Measurements from ENCODE around the gene DISC1.

Gene DISC1

GRCh38 chr1:232057217-232057895, 430.8 kb downstream of the DISC1 start:
- no peak for DNase-seq (ENCODE audit: insufficient read length, low spot score)
- TF ChIP-seq, protein P1, sequence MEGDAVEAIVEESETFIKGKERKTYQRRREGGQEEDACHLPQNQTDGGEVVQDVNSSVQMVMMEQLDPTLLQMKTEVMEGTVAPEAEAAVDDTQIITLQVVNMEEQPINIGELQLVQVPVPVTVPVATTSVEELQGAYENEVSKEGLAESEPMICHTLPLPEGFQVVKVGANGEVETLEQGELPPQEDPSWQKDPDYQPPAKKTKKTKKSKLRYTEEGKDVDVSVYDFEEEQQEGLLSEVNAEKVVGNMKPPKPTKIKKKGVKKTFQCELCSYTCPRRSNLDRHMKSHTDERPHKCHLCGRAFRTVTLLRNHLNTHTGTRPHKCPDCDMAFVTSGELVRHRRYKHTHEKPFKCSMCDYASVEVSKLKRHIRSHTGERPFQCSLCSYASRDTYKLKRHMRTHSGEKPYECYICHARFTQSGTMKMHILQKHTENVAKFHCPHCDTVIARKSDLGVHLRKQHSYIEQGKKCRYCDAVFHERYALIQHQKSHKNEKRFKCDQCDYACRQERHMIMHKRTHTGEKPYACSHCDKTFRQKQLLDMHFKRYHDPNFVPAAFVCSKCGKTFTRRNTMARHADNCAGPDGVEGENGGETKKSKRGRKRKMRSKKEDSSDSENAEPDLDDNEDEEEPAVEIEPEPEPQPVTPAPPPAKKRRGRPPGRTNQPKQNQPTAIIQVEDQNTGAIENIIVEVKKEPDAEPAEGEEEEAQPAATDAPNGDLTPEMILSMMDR (IDR thresholded peaks at IDR 0.05; ENCODE audit: insufficient read depth, missing control alignments): peak; percentile 37
- peak; percentile 70 for FAIRE-seq

DNA sequence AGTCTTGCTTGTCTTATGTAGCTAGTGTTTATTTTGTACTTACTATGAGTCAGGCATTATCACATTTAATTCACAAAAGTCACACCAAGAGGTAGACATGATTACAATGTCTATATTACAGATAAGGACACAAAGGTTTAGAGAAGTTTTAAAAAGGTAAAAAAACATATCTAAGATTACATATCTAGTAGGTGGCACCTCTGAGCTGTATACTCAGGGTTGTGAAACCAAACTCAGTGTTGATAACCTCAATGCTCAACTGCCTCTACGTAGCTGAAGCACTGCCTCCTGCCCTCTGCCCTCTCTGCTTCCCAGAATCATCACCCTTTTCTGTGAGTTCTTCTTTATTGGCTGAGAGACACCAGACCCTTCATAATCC, 431.3 kb downstream of the DISC1 start:
- DNase-seq (ENCODE audit: insufficient read length, low spot score) (no peak), FAIRE-seq (peak; percentile 32)
- TF ChIP-seq, protein P1 (IDR thresholded peaks at IDR 0.05; ENCODE audit: insufficient read depth, missing control alignments): no peak

- DNase-seq (ENCODE audit: insufficient read length, low spot score): no peak
- TF ChIP-seq, protein P1 (IDR thresholded peaks at IDR 0.05; ENCODE audit: insufficient read depth, missing control alignments): no peak
- no peak for FAIRE-seq
These were observed 433.3 kb downstream of the DISC1 start for GRCh38 chr1:232059726-232060374.

DNA sequence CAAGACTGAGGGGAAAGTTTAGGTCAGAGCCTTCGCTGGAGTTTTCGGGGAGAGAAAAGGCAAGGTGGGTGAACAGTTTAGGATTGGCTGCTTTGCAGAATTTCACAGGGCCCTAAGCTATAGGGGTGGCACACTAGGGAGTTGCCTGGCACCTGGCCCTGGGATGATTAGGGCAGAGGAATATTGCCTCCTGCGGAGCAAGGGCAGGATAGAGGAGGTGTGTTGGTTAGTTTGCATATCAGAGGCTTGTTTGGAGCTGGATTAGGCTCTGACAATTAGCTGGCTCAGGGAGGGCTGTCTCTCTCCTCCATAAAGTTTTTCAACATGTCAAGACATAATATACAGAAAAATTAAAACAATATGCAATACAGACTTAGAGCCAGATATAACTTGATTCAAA, 436.4 kb downstream of the DISC1 start:
- DNase-seq (ENCODE audit: insufficient read length, low spot score) (no peak), FAIRE-seq (no peak)
- TF ChIP-seq, protein P1 (IDR thresholded peaks at IDR 0.05; ENCODE audit: insufficient read depth, missing control alignments): no peak

DNA sequence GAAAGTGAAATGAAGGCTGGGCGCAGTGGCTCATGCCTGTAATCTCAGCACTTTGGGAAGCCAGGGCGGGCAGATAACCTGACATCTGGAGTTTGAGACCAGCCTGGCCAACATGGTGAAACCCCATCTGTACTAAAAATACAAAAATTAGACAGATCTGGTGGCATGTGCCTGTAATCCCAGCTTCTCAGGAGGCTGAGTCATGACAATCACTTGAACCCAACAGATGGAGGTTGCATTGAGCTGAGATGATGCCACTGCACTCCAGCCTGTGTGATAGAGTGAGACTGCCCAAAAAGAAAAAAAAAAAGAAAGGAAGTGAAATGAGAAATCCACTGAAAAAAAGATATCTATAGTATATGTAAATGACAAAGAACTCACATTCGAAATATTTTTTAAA, 439.9 kb downstream of the DISC1 start:
- TF ChIP-seq, protein P1 (IDR thresholded peaks at IDR 0.05; ENCODE audit: insufficient read depth, missing control alignments): no peak
- no peak for FAIRE-seq
- no peak for DNase-seq (ENCODE audit: insufficient read length, low spot score)

DNA sequence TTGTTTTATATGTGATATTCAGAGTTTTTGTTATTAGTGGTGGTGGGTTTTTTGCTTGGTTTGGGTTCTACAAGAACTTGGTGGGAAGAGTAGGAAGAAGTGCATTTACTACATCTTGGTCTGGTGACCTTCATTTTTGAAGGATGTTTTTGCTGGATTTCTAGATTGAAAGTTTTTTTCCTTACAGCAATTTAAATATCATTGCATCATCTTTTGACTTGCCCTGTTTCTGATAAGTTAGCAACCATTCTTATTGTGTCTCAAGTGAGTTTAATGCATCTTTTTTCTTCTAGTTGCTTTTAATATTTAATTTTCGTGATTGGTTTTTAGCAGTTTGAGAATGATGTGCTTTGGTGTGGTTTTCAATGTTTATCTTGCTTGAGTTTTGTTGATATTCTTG, 447.7 kb downstream of the DISC1 start:
- FAIRE-seq (peak; percentile 60), DNase-seq (ENCODE audit: insufficient read length, low spot score) (no peak)
- TF ChIP-seq, protein P1 (IDR thresholded peaks at IDR 0.05; ENCODE audit: insufficient read depth, missing control alignments): no peak

DNA sequence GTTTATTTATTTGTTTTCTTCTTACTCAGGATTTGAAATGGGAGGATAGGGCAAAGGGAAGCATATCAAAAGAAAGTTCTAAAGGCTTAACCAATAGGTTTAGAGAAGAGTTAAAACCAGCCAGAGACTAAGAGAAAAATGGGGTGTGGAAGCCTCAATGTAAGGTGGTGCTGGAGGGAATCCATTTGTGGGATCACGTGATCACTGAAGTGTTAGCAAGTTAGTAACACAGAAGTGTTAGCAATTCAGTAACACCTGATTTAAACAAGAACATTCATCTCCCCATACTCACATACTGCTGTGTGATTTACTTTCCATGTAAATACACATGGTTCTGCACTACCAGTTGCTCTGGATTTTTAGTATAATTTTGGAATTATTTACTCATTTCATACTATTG, 451.2 kb downstream of the DISC1 start:
- no peak for DNase-seq (ENCODE audit: insufficient read length, low spot score)
- FAIRE-seq: peak; percentile 77
- TF ChIP-seq, protein P1 (IDR thresholded peaks at IDR 0.05; ENCODE audit: insufficient read depth, missing control alignments): no peak

All from D721Med (cell line).